Measurements from ENCODE around the gene TTC5.

TTC5 gene

DNA sequence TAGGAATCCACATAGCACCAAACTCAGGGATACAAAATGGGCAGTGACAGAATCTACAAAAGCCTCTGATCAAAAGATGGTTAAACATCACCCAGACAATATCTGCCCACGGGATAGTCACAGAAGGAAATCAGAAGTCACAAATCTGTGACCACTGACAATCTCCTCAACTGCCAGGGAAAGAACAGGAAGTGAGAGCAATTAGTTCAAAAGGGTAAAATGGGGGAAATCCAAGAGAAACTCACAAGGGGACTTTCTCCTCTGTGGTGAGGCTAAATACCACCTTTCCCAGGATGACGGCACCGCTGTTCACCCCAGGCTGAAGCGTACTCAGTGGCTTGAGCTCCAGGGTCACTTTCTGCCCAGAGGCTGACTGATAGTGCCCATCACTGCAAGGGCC lies 10.7 kb downstream of the TTC5 start:
- TF ChIP-seq, protein P1, sequence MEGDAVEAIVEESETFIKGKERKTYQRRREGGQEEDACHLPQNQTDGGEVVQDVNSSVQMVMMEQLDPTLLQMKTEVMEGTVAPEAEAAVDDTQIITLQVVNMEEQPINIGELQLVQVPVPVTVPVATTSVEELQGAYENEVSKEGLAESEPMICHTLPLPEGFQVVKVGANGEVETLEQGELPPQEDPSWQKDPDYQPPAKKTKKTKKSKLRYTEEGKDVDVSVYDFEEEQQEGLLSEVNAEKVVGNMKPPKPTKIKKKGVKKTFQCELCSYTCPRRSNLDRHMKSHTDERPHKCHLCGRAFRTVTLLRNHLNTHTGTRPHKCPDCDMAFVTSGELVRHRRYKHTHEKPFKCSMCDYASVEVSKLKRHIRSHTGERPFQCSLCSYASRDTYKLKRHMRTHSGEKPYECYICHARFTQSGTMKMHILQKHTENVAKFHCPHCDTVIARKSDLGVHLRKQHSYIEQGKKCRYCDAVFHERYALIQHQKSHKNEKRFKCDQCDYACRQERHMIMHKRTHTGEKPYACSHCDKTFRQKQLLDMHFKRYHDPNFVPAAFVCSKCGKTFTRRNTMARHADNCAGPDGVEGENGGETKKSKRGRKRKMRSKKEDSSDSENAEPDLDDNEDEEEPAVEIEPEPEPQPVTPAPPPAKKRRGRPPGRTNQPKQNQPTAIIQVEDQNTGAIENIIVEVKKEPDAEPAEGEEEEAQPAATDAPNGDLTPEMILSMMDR (IDR thresholded peaks at IDR 0.05), result no peak

DNA sequence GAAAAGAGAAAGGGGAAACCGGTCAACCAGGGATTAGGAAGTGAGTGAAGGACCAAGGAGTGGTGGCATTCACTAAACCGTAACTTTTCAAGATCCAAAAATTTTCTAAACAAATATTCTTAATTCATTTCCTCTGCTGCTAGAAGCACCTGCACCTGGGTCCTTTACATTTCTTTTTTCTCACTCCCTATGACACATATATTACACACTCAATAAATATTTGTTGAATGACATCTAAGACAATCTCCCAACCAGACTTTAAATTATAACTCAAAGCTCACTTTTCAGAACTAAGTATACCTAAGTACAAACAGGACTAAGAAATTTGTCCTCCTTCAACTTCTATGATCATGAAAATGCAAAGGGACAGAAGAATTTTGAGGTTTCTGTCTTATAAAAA lies 11.1 kb downstream of the TTC5 start:
- TF ChIP-seq, protein P1 (IDR thresholded peaks at IDR 0.05), result no peak

DNA sequence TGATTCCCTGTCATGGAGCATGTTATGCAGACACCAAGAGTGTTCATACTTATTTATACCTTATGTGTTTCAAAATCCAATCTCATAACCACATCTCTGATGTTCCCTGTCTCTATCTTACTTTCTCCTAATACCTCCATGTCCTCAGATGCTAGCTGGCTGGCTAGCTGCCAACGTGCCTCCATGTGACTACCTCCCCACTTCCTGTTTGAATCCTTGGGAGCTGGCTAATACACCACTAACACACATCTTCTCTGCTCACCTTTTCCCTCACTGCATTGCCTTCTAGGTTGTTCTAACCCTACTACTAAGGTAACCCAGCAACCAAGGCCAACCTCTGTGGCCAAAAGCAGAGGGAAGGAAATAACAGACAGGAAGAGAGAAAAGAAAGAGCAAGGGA lies 27.3 kb downstream of the TTC5 start:
- TF ChIP-seq, protein P1 (IDR thresholded peaks at IDR 0.05), result no peak

DNA sequence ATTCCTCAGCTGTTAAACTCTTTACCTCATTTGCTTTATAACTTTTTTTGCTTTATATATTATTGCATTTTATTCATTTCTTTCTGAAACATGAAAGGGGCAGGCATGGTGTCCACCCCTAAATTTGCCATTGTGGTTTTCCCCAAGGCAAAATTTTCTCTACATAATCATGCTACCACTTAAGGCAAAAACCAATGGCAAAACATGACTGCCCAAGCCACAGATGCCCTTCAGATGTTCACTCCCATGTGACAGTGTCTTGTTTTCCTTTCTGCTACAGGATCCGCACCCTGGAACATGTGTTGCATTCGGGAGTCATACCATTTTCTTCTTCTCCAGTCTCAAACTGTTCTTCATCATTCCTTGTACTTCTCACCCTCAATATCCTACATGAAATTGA lies 28.3 kb downstream of the TTC5 start:
- TF ChIP-seq, protein P1 (IDR thresholded peaks at IDR 0.05), result no peak

DNA sequence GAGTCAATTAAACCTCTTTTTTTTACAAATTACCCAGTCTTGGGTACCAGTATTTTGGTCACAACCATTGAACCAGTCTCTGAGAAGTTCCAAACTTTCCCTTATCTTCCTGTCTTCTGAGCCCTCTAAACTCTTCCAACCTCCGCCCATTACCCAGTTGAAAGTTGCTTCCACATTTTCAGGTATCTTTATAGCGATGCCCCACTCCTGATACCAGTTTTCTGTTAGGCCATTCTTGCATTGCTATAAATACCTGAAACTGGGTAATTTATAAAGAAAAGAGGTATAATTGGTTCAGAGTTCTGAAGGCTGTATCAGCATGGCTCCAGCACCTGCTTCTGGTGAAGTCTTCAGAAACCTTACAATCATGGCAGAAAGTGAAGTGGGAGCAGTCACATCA lies 31.7 kb downstream of the TTC5 start:
- TF ChIP-seq, protein P1 (IDR thresholded peaks at IDR 0.05), result no peak

DNA sequence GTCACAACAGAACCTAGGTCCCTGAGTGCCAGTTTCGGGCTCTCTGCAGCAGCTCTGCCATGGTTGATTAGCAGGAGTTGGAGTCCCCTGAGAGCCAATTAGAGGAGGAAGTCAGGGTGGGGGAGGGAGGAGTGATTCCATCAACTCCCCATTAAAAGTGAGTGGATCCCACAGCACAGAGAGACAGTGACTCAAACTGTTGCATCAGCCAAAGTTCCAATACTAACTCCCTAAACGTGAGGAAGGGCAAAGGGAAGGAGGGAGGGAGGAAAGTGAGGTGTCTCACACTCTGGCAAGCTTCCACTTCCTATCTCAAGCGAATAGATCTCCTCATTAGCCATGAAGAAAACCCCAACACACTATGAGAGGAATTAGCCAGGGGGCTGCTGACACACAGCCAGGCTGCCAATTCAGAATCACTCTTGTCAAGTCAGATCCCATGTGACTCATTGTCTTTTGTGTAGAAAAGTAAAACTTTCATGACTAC lies 43.1 kb downstream of the TTC5 start:
- TF ChIP-seq, protein P1 (IDR thresholded peaks at IDR 0.05), result no peak

DNA sequence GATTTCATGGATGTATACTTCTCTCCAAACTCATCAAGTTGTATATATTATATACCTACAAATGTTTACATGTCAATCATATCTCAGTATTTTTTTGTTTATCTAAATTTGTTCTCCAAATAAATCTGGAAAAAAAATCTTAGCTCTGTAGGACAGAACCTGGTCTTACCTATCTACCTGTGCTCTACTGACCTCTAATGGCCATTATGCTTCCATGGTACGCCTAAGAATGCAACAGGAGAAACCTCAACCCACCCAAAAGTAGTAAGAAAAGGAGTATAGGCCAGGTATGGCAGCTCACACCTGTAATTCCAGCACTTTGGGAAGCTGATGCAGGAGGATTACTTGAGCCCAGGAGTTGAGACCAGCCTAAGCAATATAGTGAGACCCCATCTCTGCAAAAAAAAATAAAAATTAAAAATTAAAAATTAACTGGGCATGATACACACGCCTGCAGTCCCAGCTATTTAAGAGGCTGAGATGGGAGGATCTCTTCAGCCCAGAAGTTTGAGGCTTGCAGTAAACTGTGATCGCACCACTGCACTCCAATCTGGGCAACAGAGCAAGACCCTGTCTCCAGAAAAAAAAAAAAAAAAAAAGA lies 58.0 kb downstream of the TTC5 start:
- TF ChIP-seq, protein P1 (IDR thresholded peaks at IDR 0.05), result peak; percentile 78
